HUES64 (cell line): ENCODE measurements around the gene DENND4B. TPM values are rescaled to one million over a fixed set of nuclear protein-coding genes. Genes with fewer than 3 reads are reported as not detected.

Experiments
- H3K27ac ChIP-seq: 2 replicates; pipeline ENCODE4 v1.7.0; 2013; ENCODE audit warnings: low read depth, low read length, inconsistent platforms
- H3K27me3 ChIP-seq: 2 replicates; pipeline ENCODE4 v1.6.1; 2013; ENCODE audit warnings: mild to moderate bottlenecking, low read length; ENCODE audit not compliant: insufficient read depth
- H3K36me3 ChIP-seq: 2 replicates; pipeline ENCODE4 v1.6.1; 2013; ENCODE audit warnings: mild to moderate bottlenecking, low read length; ENCODE audit not compliant: insufficient read depth
- H3K4me1 ChIP-seq: 2 replicates; pipeline ENCODE4 v1.6.1; 2013; ENCODE audit warnings: mild to moderate bottlenecking, low read length, moderate library complexity; ENCODE audit not compliant: insufficient read depth
- H3K4me3 ChIP-seq: 2 replicates; pipeline ENCODE4 v1.5.1; 2013; ENCODE audit warnings: mild to moderate bottlenecking, low read length, moderate library complexity
- H3K9ac ChIP-seq: 2 replicates; pipeline ENCODE4 v1.6.1; 2013; ENCODE audit warnings: mild to moderate bottlenecking, low read depth, low read length
- H3K9me3 ChIP-seq: 2 replicates; pipeline ENCODE4 v1.6.1; 2013; ENCODE audit warnings: low read depth, low read length; ENCODE audit not compliant: insufficient read depth
- WGBS: fragments of 150-250, 120-280 bp; methylation state at CpG from one replicate; pipeline ENCODE4 v1.1.7; 2013; ENCODE audit warnings: missing lambda C conversion rate; 5-methylcytosine and 5-hydroxymethylcytosine counted together
- polyA plus RNA-seq, 2 experiments: library from polyadenylated mRNA; stranded (reverse); fragments of 50-300 nt; gene quantifications; one replicate each; pipeline ENCODE4 v1.2.3, GENCODE V29; 2013

DENND4B gene
- polyA plus RNA-seq (2013, experiment 1 of 2), result 25.4 TPM
- 23.6 TPM for polyA plus RNA-seq (2013, experiment 2 of 2)

DNA sequence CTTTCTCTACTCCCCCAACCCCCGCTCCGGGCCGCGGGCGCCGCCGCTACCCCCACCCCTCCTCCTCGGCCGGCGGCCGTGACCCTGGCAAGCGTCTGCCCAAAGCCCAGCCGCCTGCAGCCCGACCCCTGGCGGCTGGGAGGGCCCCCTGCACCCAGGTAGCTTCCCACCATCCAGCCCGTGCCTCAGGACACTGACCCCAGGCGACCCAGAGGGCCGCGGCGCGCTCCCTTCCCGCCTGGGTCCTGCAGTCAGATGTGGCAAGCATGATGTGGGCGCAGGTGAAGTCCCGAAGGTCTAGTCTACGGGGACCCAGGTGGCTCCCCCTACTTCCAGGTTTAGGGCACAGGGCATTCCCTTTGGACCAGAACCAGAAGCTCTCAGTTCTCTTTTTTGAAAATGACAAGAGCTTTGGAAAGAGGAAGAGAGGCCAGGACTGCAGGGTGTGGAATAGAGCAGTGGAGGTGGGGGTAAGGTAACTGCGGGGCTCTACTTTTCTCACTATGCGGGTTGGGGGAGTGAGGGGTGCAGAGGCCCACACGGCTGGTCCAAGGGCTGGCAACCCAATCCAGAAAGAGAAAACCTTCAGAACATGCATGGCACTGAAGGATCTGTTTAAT lies at the start of gene DENND4B:
DENND4B (minus strand) TSS at position 97 of the 620 bp plus-strand sequence. CDS start 2,344 bp downstream, outside the sequence.
- Histone ChIP-seq H3K27me3 (no peaks in the 10 kb centered on the region), H3K4me3 (peak within 1 kb of the TSS; percentile 97), H3K9me3 (no peaks in the 10 kb centered on the region), H3K36me3 (peaks cover 55% of the 10 kb centered on the region), H3K27ac (peak within 1 kb of the TSS; percentile 51), H3K9ac (peak within 1 kb of the TSS; percentile 88), H3K4me1 (no peaks in the 10 kb centered on the region; the same call in 1 of the 2 replicates)
- 12% methylated on average over 28 of the region's 28 CpGs for WGBS

GRCh38 chr1:153995640-153996039 lies 49.1 kb upstream of the DENND4B start:
- no peak overlapping the region for H3K27ac ChIP-seq
- WGBS, result 95% methylated on average over 11 of the region's 11 CpGs
- H3K4me3 ChIP-seq, result no peak overlapping the region
- H3K9ac ChIP-seq, result no peak overlapping the region
- no peaks in the 10 kb centered on the region for H3K27me3 ChIP-seq
- H3K36me3 ChIP-seq, result peaks cover 47% of the 10 kb centered on the region
- H3K4me1 ChIP-seq, result 0 out of 2 replicates have a peak, but pooled peaks cover 4% of the 10 kb centered on the region
- no peaks in the 10 kb centered on the region for H3K9me3 ChIP-seq

DNA sequence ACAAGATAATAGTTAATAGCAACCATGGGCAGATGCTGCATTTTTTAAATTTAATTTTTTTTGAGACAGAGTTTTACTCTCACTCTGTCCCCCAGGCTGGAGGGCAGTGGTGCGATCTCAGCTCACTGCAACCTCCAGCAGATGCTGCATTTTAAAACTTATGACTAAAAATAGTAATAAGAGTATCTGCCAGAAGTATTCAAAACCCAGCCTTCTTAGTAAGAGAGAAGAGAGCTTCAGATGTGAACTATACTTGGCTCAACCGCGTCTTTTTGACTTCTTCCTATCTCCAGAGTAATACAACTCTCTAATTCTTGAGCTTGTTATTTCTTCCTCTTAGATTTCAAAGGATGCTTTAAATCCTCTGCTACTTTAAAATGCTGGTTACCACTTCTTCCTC lies 48.7 kb upstream of the DENND4B start:
- H3K36me3 ChIP-seq, result peaks cover 47% of the 10 kb centered on the region
- H3K9me3 ChIP-seq, result no peaks in the 10 kb centered on the region
- WGBS, result 97% methylated on average over 2 of the region's 3 CpGs
- H3K9ac ChIP-seq, result no peak overlapping the region
- H3K27me3 ChIP-seq, result no peaks in the 10 kb centered on the region
- no peak overlapping the region for H3K4me3 ChIP-seq
- H3K27ac ChIP-seq, result no peak overlapping the region
- H3K4me1 ChIP-seq, result 0 out of 2 replicates have a peak, but pooled peaks cover 4% of the 10 kb centered on the region

DNA sequence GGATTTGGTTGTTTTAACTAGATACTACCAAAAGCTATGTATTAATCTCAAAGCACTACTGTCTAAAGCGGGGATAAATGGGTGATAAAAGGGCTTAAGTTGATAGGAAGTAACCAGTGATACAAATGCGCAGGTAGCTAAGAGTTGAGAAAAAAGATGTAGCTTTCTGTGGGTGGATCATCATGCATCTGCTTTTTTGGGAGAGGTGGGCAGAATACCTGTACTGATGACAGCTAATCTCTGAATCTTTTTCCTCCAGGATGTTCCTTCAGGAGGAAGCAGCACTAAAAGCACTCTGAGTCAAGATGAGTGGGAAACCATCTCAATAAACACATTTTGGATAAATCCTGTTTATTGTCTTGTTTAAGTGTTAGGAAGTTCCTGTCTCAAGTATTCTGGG lies 45.3 kb upstream of the DENND4B start:
- H3K36me3 ChIP-seq, result peaks cover 47% of the 10 kb centered on the region
- H3K27me3 ChIP-seq, result no peaks in the 10 kb centered on the region
- H3K9ac ChIP-seq, result peak overlapping the region; percentile 99
- 95% methylated on average over 2 of the region's 2 CpGs for WGBS
- no peaks in the 10 kb centered on the region for H3K9me3 ChIP-seq
- H3K4me1 ChIP-seq, result peaks cover 6% of the 10 kb centered on the region; the same call in 1 of the 2 replicates
- H3K4me3 ChIP-seq, result peak overlapping the region; percentile 91
- peak overlapping the region; percentile 95 for H3K27ac ChIP-seq

GRCh38 chr1:153991151-153991630 lies 44.7 kb upstream of the DENND4B start:
- H3K27me3 ChIP-seq, result no peaks in the 10 kb centered on the region
- H3K4me3 ChIP-seq, result peak overlapping the region; percentile 91
- peak overlapping the region; percentile 99 for H3K9ac ChIP-seq
- H3K4me1 ChIP-seq, result peaks cover 6% of the 10 kb centered on the region; the same call in 1 of the 2 replicates
- no peaks in the 10 kb centered on the region for H3K9me3 ChIP-seq
- 23% methylated on average over 7 of the region's 9 CpGs for WGBS
- peak overlapping the region; percentile 95 for H3K27ac ChIP-seq
- peaks cover 47% of the 10 kb centered on the region for H3K36me3 ChIP-seq

GRCh38 chr1:153990468-153991150 lies 44.1 kb upstream of the DENND4B start, which contains the start of gene RPS27:
RPS27 (plus strand) TSS chr1:153990762; CDS start chr1:153990797, 35 bp downstream.
- Histone ChIP-seq H3K36me3 (peaks cover 44% of the 10 kb centered on the region), H3K27me3 (no peaks in the 10 kb centered on the region), H3K9ac (peak within 1 kb of the TSS; percentile 99), H3K9me3 (no peaks in the 10 kb centered on the region), H3K4me3 (peak within 1 kb of the TSS; percentile 91), H3K4me1 (peaks cover 6% of the 10 kb centered on the region; the same call in 1 of the 2 replicates), H3K27ac (peak within 1 kb of the TSS; percentile 95)
- under 1% methylated on average over 36 of the region's 36 CpGs for WGBS

GRCh38 chr1:153987621-153988020 lies 41.1 kb upstream of the DENND4B start:
- Histone ChIP-seq H3K4me3 (no peak overlapping the region), H3K4me1 (peaks cover 12% of the 10 kb centered on the region; the same call in 1 of the 2 replicates), H3K9me3 (no peaks in the 10 kb centered on the region), H3K36me3 (peaks cover 30% of the 10 kb centered on the region), H3K9ac (no peak overlapping the region), H3K27ac (no peak overlapping the region), H3K27me3 (no peaks in the 10 kb centered on the region)
- 89% methylated on average over 8 of the region's 8 CpGs for WGBS

DNA sequence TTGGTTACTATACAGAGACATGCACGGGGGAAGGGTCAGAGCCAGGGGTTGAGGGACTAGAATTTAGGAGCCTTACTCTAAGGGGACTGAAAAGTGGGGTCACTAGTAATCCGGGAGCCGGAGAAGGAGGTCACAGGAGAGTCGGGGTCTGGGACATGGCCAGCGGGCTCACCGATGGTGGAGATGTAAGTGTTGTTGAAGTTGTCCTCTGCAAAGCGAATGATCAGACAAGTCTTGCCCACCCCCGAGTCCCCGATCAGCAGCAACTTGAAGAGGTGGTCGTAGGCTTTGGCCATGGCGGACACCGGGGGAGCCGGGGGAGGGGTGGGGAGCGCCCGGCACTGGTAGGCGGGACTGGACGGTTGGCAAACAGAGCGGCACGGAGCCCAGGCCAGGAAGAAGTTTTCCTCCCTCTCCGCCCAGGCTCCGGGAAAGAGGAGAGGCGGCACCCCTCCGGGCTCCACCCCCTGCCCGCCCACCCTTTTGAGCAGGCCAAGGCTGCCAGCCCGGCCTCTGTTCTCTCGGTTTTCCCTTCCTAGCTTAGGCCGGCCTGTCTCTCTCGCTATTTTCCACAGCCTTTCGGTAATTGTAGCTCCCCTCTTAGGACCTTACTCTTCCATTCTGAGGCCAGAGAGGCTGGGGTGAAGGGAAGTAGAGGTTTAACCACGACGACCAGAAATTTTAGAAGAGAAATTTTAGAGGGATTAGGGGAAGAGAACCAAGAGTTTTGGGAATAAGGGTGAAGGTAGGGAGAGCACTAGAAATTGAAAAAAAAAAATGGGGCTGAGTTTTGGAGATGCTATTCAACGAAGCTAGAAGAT lies 39.6 kb upstream of the DENND4B start, which contains the start of gene RAB13:
RAB13 (minus strand) TSS at position 399 of the 821 bp plus-strand sequence; CDS start at position 296, 103 bp downstream.
- no peaks in the 10 kb centered on the region for H3K9me3 ChIP-seq
- peak within 1 kb of the TSS; percentile 89 for H3K4me3 ChIP-seq
- peak within 1 kb of the TSS; percentile 76 for H3K27ac ChIP-seq
- WGBS, result 2% methylated on average over 31 of the region's 32 CpGs
- H3K27me3 ChIP-seq, result no peaks in the 10 kb centered on the region
- peaks cover 8% of the 10 kb centered on the region; the same call in 1 of the 2 replicates for H3K4me1 ChIP-seq
- H3K9ac ChIP-seq, result peak within 1 kb of the TSS; percentile 83
- peaks cover 30% of the 10 kb centered on the region for H3K36me3 ChIP-seq

DNA sequence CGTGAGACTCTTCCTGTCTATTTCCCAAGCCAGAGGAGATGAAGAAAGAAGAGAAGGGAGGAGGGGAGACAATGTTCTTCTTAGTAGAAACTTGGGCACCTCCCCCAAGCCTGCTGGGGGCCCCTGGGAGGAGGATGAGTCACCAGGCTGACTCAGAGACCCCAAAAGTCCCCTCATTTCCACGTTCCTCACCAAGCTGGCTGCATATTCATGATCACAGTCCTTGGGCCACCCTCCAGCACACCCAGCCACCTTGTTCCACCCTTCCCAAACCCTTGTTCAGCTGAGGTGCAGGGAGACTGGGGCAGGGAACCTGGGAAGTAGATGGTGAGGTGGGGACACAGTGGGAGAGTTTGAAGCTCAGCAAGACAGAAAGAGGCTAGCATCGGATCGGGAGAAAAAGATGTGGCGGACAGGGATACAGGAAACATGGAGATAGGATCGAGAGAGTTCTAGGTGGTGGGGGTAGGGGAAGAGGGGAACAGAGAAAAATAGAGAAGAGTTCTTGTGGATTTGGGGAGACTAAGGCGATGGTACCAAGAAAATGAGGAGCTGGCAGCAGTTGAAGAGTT lies 38.9 kb upstream of the DENND4B start:
- H3K9ac ChIP-seq, result peak overlapping the region; percentile 83
- H3K27ac ChIP-seq, result peak overlapping the region; percentile 76
- WGBS, result 3% methylated on average over 6 of the region's 7 CpGs
- H3K27me3 ChIP-seq, result no peaks in the 10 kb centered on the region
- H3K4me3 ChIP-seq, result peak overlapping the region; percentile 89
- H3K9me3 ChIP-seq, result no peaks in the 10 kb centered on the region
- H3K36me3 ChIP-seq, result peaks cover 36% of the 10 kb centered on the region
- peaks cover 8% of the 10 kb centered on the region; the same call in 1 of the 2 replicates for H3K4me1 ChIP-seq

- Histone ChIP-seq H3K27me3 (no peaks in the 10 kb centered on the region), H3K4me3 (peak overlapping the region; percentile 89), H3K9ac (no peak overlapping the region), H3K4me1 (peaks cover 8% of the 10 kb centered on the region; the same call in 1 of the 2 replicates), H3K36me3 (peaks cover 43% of the 10 kb centered on the region), H3K27ac (no peak overlapping the region; the same call in 1 of the 2 replicates), H3K9me3 (no peaks in the 10 kb centered on the region)
- 75% methylated on average over 6 of the region's 6 CpGs for WGBS
Measured at GRCh38 chr1:153984123-153984894, 37.8 kb upstream of the DENND4B start.
